A549 (cell line): Measurements from ENCODE around the gene NLRP10.

Experiments
- CBX8 ChIP-seq: fragments of 200-600 bp; sonication (generic); IDR thresholded peaks from 2 replicates; pipeline ENCODE4 v1.6.1; 2016
- CTCF ChIP-seq: fragments of >200 bp; sonication (Bioruptor Twin); formaldehyde crosslinking; IDR thresholded peaks from 3 replicates; pipeline ENCODE4 v1.5.1; 2016
- E2F6 ChIP-seq: IDR thresholded peaks from 2 replicates; pipeline ENCODE4 v1.6.1; 2012; ENCODE audit warnings: low read depth, borderline replicate concordance
- EP300 ChIP-seq, 2 experiments: fragments of >200 bp; sonication (Bioruptor Twin); formaldehyde crosslinking; IDR thresholded peaks; 2 replicates in 1 of 2; 3 replicates in 1 of 2; pipeline ENCODE4 v1.6.1; 2016 to 2017
- ESRRA ChIP-seq: fragments of 150-350 bp; IDR thresholded peaks from 2 replicates; pipeline ENCODE4 v1.6.1; 2014; ENCODE audit warnings: mild to moderate bottlenecking, low read length, borderline replicate concordance
- FOSL2 ChIP-seq, 2 experiments: fragments of 450-650 bp in 1 of 2; fragments of >200 bp in 1 of 2; sonication (Bioruptor Twin) in 1 of 2; formaldehyde crosslinking; IDR thresholded peaks; 2 replicates each; pipeline versions ENCODE4 v1.5.0 to v1.6.1; 2016 to 2020; ENCODE audit warnings: mild to moderate bottlenecking in 1 of 2, moderate library complexity in 1 of 2
- JUNB ChIP-seq: fragments of >200 bp; sonication (Bioruptor Twin); formaldehyde crosslinking; IDR thresholded peaks from 2 replicates; pipeline ENCODE4 v1.6.1; 2016
- NFE2L2 ChIP-seq: fragments of 150-350 bp; conservative IDR thresholded peaks from 2 replicates; pipeline ENCODE4 v1.6.1; 2014; ENCODE audit warnings: low read length
- NR3C1 ChIP-seq: fragments of >200 bp; sonication (Bioruptor Twin); formaldehyde crosslinking; IDR thresholded peaks from 3 replicates; pipeline ENCODE4 v1.6.1; 2017
- POLR2A ChIP-seq: IDR thresholded peaks from 2 replicates; pipeline ENCODE4 v1.6.1; 2012; ENCODE audit warnings: mild to moderate bottlenecking, low read length
- RAD21 ChIP-seq, 2 experiments: fragments of >200 bp in 1 of 2; sonication (Bioruptor Twin) in 1 of 2; formaldehyde crosslinking in 1 of 2; IDR thresholded peaks in 1 of 2; conservative IDR thresholded peaks in 1 of 2; 2 replicates in 1 of 2; 3 replicates in 1 of 2; pipeline ENCODE4 v1.6.1; 2012 to 2018; ENCODE audit warnings: inconsistent platforms in 1 of 2

GRCh38 chr11:7974668-7975067 is 9.4 kb upstream of the NLRP10 start:
- no peak for TF ChIP-seq POLR2A
- no peak for TF ChIP-seq CTCF
- TF ChIP-seq CBX8: no peak
- no peak for TF ChIP-seq JUNB
- no peak for TF ChIP-seq EP300 (IDR thresholded peaks at IDR 0.05)
- no peak for TF ChIP-seq FOSL2 (IDR thresholded peaks at IDR 0.05)
- no peak for TF ChIP-seq FOSL2 (CRISPR knock-in tag; IDR thresholded peaks at IDR 0.05)
- no peak for TF ChIP-seq E2F6
- no peak for TF ChIP-seq NFE2L2
- TF ChIP-seq ESRRA: no peak
- TF ChIP-seq NR3C1: no peak
- TF ChIP-seq RAD21 (conservative IDR thresholded peaks at IDR 0.05 in 1 of 2, IDR thresholded peaks at IDR 0.05 in 1 of 2): no peak
